ENCODE data around the gene OCA2. TPM values are rescaled to one million over a fixed set of nuclear protein-coding genes. Genes with fewer than 3 reads are reported as not detected.

The OCA2 gene
- total and polyA plus RNA-seq, 12 donors: 0.13 to 0.44 (median 0.23) TPM; not detected in 7

GRCh38 chr15:27757052-27757451 lies 342.1 kb downstream of the OCA2 start:
- Histone ChIP-seq H3K27ac (no peak overlapping the region), H3K4me3 (no peak overlapping the region), H3K27me3 (no peaks in the 10 kb centered on the region), H3K36me3 (replicated peaks in 1 of 2) (no peaks in the 10 kb centered on the region), H3K9me3 (replicated peaks in 1 of 3) (no peaks in the 10 kb centered on the region), H3K4me1 (replicated peaks in 1 of 2) (no peaks in the 10 kb centered on the region)
- DNase-seq: no peak
- intact Hi-C loops (cut with DNase I): no loop called here
- 45 to 87% (median 61%) methylated on average over 1 of the region's 1 CpG for WGBS, 4 donors
- no peak for TF ChIP-seq POLR2A (IDR thresholded peaks at IDR 0.05)
- TF ChIP-seq CTCF (IDR thresholded peaks at IDR 0.05): no peak

- 61 to 100% (median 70%) methylated on average over 1 to 4 of the region's 4 CpGs for WGBS, 4 donors
- Histone ChIP-seq H3K4me1 (replicated peaks in 1 of 2) (no peaks in the 10 kb centered on the region), H3K4me3 (no peak overlapping the region), H3K27me3 (no peaks in the 10 kb centered on the region), H3K9me3 (replicated peaks in 1 of 3) (no peaks in the 10 kb centered on the region), H3K27ac (no peak overlapping the region), H3K36me3 (replicated peaks in 1 of 2) (no peaks in the 10 kb centered on the region)
- TF ChIP-seq POLR2A (IDR thresholded peaks at IDR 0.05) (no peak), CTCF (IDR thresholded peaks at IDR 0.05) (no peak)
- intact Hi-C loops (cut with DNase I): no loop called here
- DNase-seq: no peak
These were observed 346.4 kb downstream of the OCA2 start for GRCh38 chr15:27752691-27753090.

- WGBS, 4 donors: 81 to 100% (median 85%) methylated on average over 2 of the region's 2 CpGs
- Histone ChIP-seq H3K27me3 (no peaks in the 10 kb centered on the region), H3K4me1 (replicated peaks in 1 of 2) (no peaks in the 10 kb centered on the region), H3K27ac (no peak overlapping the region), H3K4me3 (no peak overlapping the region), H3K36me3 (replicated peaks in 1 of 2) (no peaks in the 10 kb centered on the region), H3K9me3 (replicated peaks in 1 of 3) (no peaks in the 10 kb centered on the region)
- TF ChIP-seq CTCF (IDR thresholded peaks at IDR 0.05): no peak
- no peak for TF ChIP-seq POLR2A (IDR thresholded peaks at IDR 0.05)
- DNase-seq: no peak
- intact Hi-C loops (cut with DNase I): no loop called here
These were observed 351.1 kb downstream of the OCA2 start for GRCh38 chr15:27747997-27748396.

GRCh38 chr15:27746401-27746955 lies 352.6 kb downstream of the OCA2 start:
- no peak overlapping the region for H3K27ac ChIP-seq
- DNase-seq: no peak
- 69 to 83% (median 78%) methylated on average over 5 of the region's 5 CpGs for WGBS, 4 donors

More at GRCh38 chr15:27746401-27746955, 352.6 kb downstream of the OCA2 start:
- Histone ChIP-seq H3K4me1 (replicated peaks in 1 of 2) (no peaks in the 10 kb centered on the region), H3K9me3 (replicated peaks in 1 of 3) (no peaks in the 10 kb centered on the region), H3K4me3 (no peak overlapping the region), H3K27me3 (no peaks in the 10 kb centered on the region), H3K36me3 (replicated peaks in 1 of 2) (no peaks in the 10 kb centered on the region)
- TF ChIP-seq CTCF (IDR thresholded peaks at IDR 0.05) (no peak), POLR2A (IDR thresholded peaks at IDR 0.05) (no peak)
- intact Hi-C loops (cut with DNase I): no loop called here
